ENCODE measurements around the gene MVB12B. TPM values are rescaled to one million over a fixed set of nuclear protein-coding genes. Genes with fewer than 3 reads are reported as not detected.

MVB12B gene
- total and polyA plus RNA-seq, 9 donors: 7.0 to 23.1 (median 17.8) TPM

DNA sequence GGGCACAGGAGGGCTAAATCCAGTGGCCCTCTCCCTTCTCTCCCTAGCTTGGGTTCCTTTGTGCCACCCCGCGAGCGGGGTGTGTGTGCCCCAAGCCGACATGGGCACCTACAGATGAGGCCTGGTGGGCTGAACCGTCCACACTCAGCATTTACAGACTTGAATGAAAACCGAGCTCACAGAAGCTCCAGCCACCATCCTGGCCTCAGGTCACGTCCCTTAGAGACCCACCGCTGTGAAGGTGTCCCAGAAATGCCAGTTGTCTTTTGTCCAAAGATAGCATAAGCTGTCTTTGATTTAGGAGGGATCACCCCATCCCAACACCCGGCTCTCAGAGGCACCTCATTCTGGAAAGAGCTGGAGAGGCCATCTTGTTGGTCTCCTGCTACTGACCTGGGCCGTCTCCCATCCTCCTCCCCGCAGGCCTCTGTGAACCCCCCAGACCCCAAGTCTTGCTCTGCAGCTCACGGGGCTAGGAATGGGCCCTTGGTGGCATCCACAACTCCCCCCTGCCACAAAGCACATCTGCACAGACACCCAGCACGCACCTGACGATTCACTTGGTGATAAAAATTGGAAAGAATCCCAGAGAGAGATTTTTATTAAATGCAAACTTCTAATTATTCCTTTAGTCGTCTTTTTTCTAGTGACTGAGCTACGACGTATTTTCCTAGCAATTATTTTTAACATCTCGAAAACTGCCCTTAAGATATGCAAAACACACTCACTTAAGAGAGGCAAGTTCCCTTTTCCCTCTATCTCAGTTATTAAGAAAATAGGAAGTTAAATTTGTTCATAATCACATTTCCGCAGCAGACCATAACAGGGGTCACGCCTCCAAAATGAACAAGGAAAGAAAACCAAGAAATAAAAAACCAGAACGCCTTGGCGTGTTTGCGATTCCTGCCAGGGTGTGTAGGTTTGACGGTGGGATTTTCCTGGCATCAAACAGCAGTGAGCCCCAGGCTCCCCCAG lies 206.6 kb downstream of the MVB12B start:
- H3K36me3 ChIP-seq: no peaks in the 10 kb centered on the region
- intact Hi-C loops (cut with DNase I): no loop called here
- no peak overlapping the region for H3K4me3 ChIP-seq
- no peak for DNase-seq
- H3K27ac ChIP-seq: no peak overlapping the region
- no peaks in the 10 kb centered on the region for H3K4me1 ChIP-seq (ENCODE audit: insufficient read depth)
- no peaks in the 10 kb centered on the region for H3K9me3 ChIP-seq
- 88 to 92% (median 92%) methylated on average over 24 of the region's 24 CpGs for WGBS, 3 donors
- no peak for TF ChIP-seq EP300 (IDR thresholded peaks at IDR 0.05)
- TF ChIP-seq, protein P1, sequence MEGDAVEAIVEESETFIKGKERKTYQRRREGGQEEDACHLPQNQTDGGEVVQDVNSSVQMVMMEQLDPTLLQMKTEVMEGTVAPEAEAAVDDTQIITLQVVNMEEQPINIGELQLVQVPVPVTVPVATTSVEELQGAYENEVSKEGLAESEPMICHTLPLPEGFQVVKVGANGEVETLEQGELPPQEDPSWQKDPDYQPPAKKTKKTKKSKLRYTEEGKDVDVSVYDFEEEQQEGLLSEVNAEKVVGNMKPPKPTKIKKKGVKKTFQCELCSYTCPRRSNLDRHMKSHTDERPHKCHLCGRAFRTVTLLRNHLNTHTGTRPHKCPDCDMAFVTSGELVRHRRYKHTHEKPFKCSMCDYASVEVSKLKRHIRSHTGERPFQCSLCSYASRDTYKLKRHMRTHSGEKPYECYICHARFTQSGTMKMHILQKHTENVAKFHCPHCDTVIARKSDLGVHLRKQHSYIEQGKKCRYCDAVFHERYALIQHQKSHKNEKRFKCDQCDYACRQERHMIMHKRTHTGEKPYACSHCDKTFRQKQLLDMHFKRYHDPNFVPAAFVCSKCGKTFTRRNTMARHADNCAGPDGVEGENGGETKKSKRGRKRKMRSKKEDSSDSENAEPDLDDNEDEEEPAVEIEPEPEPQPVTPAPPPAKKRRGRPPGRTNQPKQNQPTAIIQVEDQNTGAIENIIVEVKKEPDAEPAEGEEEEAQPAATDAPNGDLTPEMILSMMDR (IDR thresholded peaks at IDR 0.05): no peak
- no peak for TF ChIP-seq POLR2A (IDR thresholded peaks at IDR 0.05)
- H3K27me3 ChIP-seq: no peaks in the 10 kb centered on the region

DNA sequence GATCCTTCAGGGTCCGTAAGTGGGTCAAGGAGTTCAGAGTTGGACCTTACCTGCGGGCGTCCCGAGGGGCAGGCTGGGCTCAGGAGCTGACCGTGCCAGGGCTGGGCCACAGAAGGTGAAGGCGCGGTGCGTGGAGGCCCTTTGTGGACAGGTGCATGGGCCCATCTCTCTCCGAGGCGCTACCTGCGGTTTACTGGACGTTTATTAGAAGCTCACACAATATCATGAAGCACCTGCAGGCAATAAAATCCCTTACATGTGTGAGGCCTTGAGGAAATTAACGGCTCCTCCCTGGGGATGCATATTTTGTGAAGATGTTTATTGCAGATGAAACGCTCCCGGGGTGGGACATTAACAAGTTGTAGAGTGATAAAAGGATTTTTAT lies 207.3 kb downstream of the MVB12B start:
- Histone ChIP-seq H3K4me1 (ENCODE audit: insufficient read depth) (no peaks in the 10 kb centered on the region), H3K4me3 (no peak overlapping the region), H3K9me3 (no peaks in the 10 kb centered on the region), H3K36me3 (no peaks in the 10 kb centered on the region), H3K27ac (no peak overlapping the region), H3K27me3 (no peaks in the 10 kb centered on the region)
- DNase-seq: no peak
- 72 to 85% (median 84%) methylated on average over 15 of the region's 15 CpGs for WGBS, 3 donors
- TF ChIP-seq EP300 (IDR thresholded peaks at IDR 0.05) (no peak), POLR2A (IDR thresholded peaks at IDR 0.05) (no peak)
- TF ChIP-seq, protein P1 (IDR thresholded peaks at IDR 0.05): no peak
- intact Hi-C loops (cut with DNase I): no loop called here

DNA sequence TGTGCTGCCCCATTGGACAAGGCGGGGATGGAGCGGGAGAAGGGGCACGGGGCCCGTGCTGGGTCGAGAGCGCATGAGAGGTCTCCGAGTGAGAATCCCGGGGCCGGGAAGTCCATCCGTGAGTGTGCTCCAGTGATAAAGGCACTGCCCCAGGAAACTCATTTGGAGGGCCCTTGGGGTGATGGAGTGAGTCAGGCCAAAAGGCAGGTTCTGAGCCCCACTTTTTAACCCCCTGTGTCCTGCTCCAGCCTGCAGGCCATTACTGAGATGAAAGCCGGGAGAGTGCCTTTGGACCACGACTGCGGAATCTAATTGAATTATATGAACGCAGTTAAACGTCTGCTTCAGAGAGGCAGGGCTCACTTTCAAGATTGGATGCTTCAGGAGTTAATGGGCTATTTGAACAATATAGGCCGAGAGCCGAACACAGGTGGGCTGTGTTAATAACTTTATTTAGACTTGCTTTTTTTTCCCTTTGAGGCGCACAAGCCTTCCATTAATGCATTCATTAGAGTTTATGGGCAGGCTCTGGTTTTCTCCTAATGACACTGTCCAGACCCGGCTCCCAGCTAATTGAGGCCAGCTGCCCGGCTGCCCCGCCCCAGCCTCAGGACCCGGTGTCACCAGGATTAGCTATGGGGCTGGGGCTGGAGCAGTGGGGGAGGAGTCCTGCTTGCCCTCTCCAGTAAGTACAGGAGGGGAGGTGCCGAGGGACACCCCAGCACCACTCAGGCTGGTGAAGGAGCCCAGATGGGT lies 208.0 kb downstream of the MVB12B start:
- TF ChIP-seq, protein P1 (IDR thresholded peaks at IDR 0.05): no peak
- TF ChIP-seq POLR2A (IDR thresholded peaks at IDR 0.05): no peak
- no peak for TF ChIP-seq EP300 (IDR thresholded peaks at IDR 0.05)
- intact Hi-C loops (cut with DNase I): no loop called here
- Histone ChIP-seq H3K27ac (no peak overlapping the region), H3K4me3 (no peak overlapping the region), H3K4me1 (ENCODE audit: insufficient read depth) (no peaks in the 10 kb centered on the region), H3K36me3 (no peaks in the 10 kb centered on the region), H3K9me3 (no peaks in the 10 kb centered on the region), H3K27me3 (no peaks in the 10 kb centered on the region)
- DNase-seq: peak in 1 of 5 donors; percentile 3
- WGBS, 3 donors: 52 to 69% (median 66%) methylated on average over 23 of the region's 23 CpGs

DNA sequence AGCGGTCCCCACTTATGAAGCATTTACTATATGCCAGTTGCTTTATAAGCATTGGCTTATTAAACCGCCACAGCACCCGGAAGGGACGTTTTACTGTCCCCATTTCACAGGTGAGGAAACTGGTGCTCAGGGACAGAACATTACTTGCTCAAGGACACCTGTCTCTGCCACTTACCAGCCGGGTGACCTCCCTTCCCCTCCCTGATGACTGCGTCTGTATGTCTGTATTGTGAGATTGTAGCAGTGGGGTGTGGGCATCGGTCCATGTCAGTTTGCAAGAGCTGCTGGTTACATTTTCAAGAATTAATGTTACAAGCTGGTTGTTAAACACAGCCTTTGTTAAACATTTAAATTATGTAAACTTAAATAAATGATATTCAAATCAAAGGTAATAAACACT lies 209.5 kb downstream of the MVB12B start:
- WGBS, 3 donors: 89 to 91% (median 89%) methylated on average over 7 of the region's 7 CpGs
- no peaks in the 10 kb centered on the region for H3K27me3 ChIP-seq
- H3K9me3 ChIP-seq: no peaks in the 10 kb centered on the region
- no peak overlapping the region for H3K4me3 ChIP-seq
- DNase-seq: no peak
- H3K4me1 ChIP-seq (ENCODE audit: insufficient read depth): no peaks in the 10 kb centered on the region
- no peak for TF ChIP-seq POLR2A (IDR thresholded peaks at IDR 0.05)
- TF ChIP-seq, protein P1 (IDR thresholded peaks at IDR 0.05): no peak
- TF ChIP-seq EP300 (IDR thresholded peaks at IDR 0.05): no peak
- intact Hi-C loops (cut with DNase I): no loop called here
- no peak overlapping the region for H3K27ac ChIP-seq
- H3K36me3 ChIP-seq: no peaks in the 10 kb centered on the region
